ENCODE results near the gene FBN1.

The FBN1 gene

DNA sequence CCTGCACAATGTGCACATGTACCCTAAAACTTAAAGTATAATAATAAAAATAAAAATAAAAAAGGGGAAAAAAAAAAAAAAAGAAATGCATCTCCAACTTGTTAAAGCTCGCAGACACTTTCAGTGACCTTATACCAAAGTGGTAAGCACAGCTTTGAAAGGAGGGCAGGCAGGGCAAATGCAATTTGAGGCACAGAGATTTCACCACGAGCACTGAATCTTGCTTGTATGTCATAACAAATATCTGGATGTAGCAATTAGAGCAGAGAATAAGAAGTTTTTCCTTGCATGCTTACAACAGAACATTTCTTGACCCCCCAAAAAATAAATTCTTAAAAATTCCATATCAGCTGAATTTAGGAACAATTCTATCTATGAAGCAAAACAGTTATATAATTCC is 66.5 kb downstream of the FBN1 start:
- no peak for DNase-seq

DNA sequence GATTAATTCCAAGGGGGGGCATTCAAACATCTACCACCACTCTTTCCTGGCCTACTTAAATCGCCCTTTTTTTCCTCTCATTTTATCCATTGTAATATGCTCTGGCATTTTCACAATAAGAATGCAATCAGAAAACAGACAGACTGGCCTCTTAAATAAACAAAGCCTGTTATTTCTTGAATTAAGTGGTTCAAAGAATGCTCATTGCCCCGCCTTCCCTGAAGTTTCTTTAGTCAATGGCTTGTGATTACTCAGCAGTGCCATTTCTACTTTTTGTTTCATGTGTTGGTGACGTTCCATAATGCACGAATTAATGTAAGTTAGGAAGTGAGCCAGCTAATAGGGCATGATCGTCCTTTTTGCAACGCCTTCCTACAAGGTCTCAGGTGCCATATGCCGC is 68.0 kb downstream of the FBN1 start:
- peak; percentile 81 for DNase-seq

DNA sequence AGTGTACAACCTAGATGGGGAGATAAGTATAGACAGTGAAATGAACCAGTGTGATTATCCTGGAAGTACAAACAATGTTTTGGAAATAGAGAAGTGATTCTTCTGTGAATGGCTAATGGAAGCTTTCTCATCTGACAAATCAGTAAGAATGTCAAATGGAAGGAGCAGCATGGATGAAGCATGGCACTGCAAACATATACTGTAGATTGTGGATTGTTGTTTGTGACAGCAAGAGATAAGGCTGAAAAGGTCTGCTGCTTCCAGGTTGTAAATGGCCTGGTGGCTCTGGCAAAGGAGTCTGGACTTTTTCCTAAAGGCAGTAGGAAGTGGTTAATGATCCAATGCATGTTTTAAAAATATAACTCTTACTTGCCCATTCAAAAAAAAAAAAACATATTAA is 71.3 kb downstream of the FBN1 start:
- no peak for DNase-seq

DNA sequence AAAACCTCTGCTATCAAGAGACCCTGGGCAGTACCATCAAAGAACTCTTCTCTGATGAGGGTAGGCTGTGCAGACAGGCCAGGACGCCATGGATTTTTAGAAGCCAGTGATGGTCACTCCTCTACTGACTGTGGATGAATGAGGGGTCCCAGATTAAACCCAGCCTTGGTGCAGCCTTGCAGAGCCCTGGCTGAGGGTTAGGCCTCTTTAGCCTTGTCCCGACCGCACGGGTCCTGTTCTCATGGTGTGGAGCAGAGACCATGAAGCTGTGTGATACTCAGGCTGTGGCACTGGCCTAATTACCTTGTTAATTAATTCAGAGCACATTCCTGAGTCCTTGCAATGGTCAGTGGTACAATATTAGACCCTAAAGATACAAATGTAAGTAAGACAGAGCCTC is 71.7 kb downstream of the FBN1 start:
- no peak for DNase-seq

DNA sequence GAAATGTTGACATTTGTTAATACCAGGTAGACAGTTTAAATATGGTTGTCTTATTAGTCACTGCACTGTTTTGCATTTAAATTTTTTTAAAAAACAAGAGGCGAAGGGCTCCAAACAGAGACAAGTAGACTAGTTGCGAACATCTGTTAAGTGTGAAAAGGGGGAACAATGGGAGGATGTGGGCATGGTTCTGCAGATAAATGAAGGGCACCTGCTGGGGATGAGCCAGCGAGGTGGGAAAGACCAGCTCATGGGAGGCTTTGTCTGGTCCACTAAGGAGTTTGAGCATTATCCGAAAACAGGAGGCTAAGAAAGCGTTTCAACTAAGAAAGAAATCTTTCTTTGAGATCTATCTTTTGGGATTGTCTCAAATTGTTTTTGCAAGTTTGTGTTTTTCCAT is 72.7 kb downstream of the FBN1 start:
- DNase-seq = no peak

DNA sequence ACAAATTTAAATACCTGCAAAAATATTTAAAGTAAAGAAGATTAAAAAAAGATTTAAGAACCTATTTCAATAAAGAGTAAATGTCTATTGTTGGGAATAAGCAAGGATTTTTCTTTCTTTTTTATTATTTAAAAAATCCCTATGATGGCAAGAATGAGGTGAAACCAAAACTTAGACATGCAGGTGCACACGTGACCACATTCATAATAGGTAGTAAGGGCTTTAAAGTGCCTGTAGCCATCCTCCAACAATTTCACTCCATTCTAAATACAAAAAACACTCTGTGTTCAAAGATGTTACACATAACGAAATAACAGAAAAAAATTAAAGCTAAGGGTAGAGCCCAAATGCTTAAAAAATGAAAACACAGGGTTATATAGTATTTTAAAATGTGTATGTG is 74.0 kb downstream of the FBN1 start:
- no peak for DNase-seq

DNA sequence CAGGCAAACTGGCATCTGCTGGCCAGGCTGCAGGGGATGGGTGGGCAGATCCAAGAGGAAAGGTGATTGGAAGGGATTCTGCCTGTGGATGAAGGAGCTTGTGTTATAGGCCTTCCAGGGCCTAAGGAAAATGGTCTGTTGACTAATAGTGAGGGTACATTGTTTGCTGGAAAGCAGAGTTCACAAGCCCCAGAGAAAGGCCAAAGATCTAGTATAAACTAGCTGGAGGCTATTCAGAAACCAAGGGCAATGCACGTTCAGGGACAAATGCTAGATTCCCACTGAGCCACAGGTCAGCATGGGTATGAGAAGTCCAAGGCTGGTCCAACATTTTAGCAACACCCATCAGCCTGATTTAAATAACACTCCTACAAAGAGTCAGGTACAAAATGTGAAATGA is 74.7 kb downstream of the FBN1 start:
- DNase-seq = no peak

DNA sequence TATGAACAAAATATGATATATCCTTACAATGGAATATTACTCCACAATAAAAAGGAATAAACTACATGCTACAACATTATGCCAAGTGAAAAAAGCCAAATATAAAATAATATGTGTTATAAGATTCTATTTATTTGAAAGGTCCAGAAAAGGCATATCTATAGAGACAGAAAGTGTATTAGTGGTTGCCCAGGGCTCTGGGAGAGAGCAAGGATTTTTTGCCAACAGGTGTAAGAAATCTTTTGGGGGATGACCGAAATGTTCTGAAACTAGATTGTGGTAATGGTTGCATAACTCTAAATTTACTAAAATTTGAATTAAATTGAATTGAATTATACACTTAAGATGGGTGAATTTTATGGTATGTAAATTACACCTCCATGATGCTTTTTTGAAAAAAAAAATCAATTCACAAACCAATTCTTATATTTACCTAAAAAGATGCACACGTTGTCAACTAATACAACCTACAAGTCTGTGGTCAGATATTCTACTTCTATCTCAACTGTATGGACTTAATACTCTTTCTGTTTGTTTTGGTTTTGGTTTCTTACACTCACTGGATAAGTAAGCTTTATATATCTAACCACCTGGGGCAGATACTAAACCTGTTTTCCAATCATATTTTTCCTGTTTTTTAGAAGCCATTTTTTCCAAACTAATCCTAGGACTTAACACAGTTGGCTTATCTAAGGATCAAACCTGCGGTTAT is 75.8 kb downstream of the FBN1 start:
- no peak for DNase-seq

DNA sequence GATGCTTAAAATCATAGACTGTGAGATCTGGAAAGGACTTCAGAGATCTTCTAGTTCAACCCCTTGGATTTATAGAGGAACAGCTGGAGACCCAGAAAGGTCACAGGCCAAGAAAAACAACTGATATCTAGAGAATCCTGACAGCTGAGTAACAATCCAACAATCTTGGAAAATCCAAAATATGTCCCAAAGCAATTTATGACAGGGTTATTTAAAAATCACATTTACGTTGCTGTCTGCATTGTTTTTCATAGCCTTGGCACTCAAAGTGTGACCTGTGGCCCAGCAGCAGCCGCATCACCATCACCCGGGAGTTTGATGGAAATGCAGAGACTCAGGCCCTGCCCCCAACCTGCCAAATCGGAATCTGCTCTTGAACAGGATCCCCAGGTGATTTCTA is 78.8 kb downstream of the FBN1 start:
- DNase-seq = no peak

DNA sequence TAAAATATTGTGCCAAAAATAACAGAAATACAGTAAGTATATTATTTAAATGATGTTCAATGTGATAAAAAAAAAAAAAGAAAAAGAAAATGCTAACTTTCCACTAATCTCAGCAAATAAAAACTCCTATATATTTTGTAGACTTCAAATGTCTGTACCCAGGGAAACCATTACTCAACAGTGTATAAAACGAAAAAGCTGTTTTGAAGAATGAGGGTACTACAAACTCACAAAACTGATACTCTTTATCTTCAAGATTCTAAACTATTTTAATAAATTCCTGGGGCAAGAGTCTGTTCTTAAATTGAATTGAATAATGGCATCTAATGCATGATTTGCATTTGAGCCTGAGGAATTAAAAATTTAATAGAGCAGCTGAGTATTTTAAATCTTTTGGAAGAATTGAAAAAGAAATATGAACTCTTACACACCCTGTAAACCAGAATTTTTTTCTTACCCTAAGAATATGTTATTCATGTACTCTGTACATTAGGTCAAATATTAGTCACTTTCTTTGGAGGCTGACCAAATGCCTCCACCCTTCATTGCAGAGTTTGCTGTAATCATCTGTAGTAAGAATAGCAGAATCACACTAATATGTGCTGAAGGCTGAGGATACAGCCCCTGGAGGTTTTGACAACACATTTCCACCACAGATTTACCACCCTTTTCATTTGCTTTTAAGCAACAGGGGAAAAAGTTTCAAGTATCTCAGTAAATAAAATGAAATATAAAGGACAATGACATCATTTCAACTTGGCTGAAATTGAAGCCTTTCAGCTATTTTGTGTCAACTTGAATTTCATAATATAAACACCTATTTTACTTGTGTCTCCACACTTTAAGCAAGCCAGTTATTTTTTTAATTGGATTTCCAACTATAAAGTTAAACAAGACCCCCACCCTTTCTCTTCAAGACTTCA is 79.7 kb downstream of the FBN1 start:
- no peak for DNase-seq

DNA sequence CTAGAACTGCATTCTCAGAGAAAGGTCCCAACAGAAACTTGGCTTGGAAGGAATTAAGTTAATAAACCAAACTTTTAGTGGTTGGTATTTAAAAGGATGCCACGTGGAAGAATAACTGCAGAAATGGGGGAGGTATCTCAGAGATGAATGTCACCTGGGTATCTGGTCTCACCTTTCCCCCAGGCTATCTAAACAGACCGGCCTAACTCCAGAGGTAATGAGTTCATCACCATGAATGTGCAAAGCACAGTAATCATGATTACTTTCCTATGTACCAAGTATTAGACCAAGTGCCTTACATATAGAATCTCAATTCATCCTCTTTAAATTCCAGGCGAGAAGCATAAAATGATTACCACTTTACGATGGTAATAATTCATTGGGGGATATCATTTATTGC is 80.8 kb downstream of the FBN1 start:
- DNase-seq = no peak

DNA sequence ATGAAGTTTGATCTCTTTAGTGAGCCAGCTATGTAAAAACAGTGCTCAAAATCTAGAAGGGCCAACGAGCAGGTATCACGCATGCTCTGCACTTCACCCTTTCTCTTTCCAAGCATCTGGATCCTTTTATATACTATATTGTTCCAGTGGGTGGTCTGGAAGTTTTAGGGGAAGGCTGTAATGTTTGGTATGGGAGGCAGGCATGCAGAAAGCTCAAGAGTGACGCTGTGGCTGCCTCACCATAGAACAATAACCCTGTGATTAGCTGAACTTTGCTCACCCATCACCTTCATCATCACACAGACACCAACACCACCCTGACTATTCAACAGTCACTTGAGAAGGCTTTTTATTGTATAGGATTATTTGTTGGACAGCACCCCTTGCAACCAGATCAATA is 81.6 kb downstream of the FBN1 start:
- no peak for DNase-seq

DNA sequence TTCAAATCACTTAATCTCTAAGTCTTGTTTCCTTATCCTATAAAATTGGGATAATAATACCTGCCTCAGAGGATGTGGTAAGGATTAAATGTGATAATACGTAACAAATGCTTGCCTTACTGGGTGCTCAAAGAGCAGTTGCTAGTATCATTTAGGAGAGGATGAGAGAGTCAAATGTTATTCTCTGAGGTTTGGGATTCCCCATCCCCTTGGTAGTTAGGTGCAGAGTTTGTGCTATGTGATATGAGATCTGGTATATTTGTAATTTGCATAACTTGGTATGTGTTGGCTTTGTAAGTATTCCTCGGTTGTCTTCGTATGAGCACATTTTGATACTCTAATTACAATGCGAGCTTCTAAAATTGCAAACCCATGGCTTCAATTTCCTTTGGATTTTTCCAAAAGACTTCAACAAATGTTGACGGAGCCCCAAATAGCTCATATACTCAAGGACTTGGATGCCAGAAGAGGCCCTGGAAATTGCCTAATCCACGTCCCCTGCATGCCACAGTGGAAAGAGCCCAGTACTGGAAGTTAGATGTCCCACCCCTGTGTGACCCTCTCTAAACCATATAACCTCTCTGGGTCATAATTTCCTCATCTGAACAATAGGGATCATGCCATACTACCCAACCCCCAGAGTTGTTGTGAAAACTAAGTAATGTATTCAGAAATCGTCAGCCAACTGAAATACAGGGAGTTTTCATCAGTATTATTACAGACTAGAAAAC is 85.0 kb downstream of the FBN1 start:
- DNase-seq = peak; percentile 41

DNA sequence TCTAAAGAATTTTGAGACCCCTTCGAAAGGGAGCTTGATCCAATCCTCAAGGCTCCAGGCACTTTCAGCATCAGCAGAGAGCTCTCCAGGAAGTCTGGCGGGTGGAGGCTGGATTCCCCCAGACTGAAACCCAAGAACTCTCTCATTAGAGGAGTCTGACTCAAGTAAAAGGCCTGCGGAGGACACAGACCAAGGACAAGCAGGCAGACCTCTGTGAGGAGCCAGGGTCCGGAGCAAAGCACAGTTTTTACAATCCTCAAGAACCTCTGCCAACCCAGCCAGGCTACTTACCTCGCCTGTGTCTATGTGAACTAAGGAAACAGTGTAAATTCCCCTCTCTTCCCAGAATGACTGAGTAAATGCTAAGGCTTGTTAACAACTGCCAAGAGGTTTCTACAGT is 86.2 kb downstream of the FBN1 start:
- no peak for DNase-seq

DNA sequence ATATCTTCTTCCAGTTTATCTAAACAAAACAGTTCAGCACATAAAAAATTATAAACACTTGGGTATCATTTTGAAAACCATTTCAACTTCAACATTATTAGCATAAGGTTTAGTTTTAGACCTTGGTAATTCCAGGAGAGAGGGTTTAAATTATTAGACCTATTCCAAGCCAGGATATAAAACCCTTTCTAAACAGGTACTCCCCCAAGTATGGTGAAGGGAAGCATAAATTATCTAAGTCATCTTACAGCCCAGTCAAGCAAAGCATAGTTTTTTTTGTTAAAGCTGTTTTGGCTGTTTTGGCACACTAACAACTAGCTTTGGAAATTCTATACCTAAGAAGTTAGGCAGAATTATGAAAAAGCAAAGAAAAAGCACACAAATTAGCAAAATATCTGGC is 87.3 kb downstream of the FBN1 start:
- no peak for DNase-seq

DNA sequence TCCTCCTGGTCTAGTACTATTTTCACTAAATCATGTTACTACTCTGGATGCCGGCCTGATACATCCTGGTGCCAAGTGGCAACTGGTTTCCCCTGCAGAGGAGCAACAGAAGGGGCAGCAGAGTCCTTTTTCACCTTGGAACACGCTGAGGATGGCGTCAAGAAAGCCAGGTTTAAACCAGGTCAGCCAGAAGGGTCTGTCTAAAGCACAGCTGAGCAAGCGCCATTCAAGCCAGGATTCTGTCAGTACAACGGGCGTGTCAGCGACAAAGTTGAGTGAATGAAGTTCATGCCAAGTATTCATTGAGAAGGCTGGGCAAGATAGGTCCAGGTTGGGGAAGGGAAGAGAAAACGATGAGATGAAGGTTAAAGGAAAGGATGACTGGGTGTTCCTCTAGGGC is 88.2 kb downstream of the FBN1 start:
- DNase-seq = no peak

DNA sequence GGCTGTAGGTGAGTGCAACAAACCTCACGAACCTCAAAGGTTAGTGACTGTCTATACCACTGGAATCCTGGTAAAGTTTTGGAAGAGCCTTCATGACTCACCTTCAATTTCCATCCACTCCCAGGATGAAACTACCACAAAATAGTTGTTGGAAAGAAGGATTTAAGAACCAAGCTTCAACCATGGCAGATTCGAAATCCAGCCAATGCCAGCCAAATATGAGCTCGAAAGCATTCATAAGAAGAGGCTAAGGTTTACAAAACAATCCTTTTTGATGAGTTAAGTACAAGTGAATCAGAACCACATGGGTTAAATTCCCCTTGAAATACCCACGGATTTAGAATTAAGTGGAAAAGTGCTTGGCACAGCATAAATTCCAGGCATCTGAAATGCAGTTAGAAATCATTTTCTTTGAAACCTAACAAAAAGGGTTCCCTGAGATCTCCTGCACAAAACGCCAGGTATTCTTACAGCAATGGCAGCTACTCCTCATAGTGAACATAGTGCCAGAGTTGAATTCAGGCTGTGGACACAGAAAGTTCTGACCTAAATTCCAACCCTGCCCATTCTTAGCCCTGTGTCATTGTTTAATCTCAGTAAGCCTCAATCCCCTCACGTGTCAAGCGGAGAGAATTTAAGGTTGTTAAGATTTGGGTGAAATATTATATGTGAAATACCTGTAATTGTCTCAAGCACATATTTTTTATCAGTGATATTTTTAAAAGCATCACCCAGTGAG is 89.2 kb downstream of the FBN1 start:
- no peak for DNase-seq

DNA sequence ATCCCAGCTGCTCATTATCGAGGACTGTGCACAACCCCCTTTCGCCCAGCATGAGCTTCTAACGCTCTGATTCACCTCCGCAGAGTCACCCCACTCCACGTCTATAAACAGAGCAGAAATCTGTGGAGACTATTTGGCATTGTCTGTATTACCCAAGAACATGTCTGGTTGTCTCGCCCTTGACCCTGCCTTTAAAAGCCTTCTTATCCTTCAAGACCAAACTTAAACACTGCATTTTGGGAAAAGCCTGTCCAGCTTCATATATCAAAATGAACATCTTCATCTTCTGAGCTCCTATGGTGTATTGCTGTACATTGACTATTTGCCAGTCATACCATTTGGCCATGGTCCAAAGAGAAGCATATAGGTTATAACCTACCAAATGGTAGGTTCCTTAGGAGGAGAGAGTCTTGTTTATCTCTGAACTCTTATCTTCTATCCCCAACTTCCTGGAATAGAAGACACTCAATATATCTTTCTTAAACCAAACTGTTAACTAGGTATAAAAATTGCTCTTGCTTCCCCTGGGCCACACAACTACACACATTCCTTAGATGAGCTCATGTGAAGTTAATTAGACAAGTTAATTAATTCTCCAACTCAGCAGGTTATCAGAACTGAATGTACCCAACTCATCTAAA is 90.1 kb downstream of the FBN1 start:
- no peak for DNase-seq

DNA sequence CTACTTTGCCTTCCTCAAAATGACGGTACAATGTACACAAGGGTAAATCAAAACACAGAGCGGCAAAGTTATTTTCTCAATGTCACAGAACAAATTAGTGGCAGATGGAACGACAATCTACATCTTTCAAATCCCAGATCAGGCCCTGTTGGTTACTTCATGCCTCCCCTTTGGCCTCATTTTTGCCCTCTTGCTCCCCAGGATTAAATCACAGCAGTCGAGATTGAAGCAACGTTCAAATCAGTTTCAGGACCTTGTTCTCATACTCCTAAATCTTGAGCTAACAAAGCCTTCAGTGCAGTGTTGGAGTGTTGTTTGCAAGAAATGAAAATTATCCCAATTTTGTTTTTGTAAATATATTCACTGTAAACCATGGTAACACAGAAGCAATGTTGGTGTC is 91.4 kb downstream of the FBN1 start:
- DNase-seq = no peak

DNA sequence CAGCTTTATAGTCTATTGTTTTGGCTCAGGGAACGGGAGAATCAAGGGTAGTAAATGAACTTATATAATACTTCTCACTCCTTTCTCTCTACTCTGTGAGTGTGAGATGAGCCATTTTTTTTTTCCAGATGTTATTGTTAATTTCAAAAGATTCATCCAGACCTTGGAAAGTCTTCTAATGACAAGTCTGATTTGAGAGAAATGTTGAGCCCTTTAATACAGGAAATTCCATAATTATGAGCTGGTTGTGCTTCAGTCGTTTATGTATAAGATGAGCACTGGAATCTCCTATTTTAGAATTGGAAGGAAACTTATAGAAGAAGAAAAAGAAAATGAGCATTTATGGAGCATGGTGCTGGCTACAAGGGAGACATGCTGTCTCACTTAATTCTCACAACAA is 92.0 kb downstream of the FBN1 start:
- DNase-seq = no peak

DNA sequence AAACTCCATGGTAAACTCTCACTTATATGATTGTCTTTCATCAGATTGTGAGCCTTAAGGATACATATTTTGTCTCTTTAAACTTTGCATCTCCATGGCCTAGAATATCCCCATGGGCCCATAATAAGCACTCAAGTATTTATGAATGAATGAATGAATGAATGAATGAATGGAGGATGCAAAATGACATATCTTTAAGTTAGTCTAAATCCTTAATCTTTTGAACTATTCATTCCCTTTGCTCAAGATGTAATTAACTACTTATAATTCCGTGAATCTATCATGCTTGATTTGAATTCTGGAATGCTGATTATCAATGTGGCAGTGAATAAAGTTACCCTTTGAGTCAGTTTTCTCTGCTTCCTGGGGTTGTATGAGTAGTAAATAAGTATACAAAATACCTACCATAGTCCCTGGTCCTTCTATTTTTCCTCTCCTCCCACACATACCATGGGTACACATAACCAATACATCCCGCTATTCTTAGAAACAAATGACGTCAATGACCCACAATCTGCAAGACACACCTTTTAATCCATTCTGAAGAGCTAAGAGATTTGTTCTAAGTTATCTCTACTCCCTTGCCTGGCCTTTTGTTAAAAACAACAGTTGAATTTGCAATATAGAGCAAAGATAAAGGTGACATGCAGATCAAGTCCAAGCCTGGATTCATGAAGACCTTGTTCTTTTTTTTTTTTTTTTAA is 94.5 kb downstream of the FBN1 start:
- DNase-seq = no peak

DNA sequence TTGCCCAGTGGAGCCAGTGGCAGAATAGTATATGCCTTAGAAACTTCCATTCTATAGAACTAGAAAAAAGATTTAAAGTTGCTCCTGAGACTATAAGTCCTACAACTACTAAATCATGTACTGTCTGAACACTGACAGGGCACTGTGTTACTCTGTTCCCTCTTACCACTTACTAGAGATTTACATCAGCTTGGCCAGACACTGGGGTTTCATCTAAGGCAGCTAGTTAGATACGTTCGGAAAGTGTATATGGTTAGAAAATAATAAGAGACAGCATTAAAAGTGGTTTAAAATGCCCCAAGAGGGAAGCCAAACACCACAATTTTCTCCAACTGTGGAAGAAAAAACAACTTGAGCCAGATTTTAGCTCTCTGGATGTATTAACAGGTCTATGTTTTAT is 97.1 kb downstream of the FBN1 start:
- no peak for DNase-seq

All from NCI-H82 (cell line).